B cell (primary cell): ENCODE results near the gene CREBBP.

ENCODE experiments used
- EZH2 ChIP-seq: IDR thresholded peaks from 2 replicates; pipeline ENCODE4 v1.6.1; 2012; ENCODE audit warnings: borderline replicate concordance, low read depth, mild to moderate bottlenecking, moderate library complexity, low read length; ENCODE audit not compliant: insufficient read depth, poor library complexity, severe bottlenecking
- TF ChIP-seq, protein P1 (sequence below): fragments of 200-600 bp; IDR thresholded peaks from one replicate; pipeline ENCODE4 v1.8.0; 2022; ENCODE audit warnings: antibody characterized with exemption, mild to moderate bottlenecking

- TF ChIP-seq EZH2: no peak
- TF ChIP-seq, protein P1, sequence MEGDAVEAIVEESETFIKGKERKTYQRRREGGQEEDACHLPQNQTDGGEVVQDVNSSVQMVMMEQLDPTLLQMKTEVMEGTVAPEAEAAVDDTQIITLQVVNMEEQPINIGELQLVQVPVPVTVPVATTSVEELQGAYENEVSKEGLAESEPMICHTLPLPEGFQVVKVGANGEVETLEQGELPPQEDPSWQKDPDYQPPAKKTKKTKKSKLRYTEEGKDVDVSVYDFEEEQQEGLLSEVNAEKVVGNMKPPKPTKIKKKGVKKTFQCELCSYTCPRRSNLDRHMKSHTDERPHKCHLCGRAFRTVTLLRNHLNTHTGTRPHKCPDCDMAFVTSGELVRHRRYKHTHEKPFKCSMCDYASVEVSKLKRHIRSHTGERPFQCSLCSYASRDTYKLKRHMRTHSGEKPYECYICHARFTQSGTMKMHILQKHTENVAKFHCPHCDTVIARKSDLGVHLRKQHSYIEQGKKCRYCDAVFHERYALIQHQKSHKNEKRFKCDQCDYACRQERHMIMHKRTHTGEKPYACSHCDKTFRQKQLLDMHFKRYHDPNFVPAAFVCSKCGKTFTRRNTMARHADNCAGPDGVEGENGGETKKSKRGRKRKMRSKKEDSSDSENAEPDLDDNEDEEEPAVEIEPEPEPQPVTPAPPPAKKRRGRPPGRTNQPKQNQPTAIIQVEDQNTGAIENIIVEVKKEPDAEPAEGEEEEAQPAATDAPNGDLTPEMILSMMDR: no peak
These were observed 79.8 kb downstream of the CREBBP start for GRCh38 chr16:3800477-3801270.
